22Rv1 (cell line): ENCODE data around the gene DPP6.

Source experiments
- ZFX ChIP-seq: fragments of 450-650 bp; IDR thresholded peaks from 2 replicates; pipeline ENCODE4 v1.6.1; 2017; ENCODE audit warnings: antibody characterized with exemption, borderline replicate concordance
- TF ChIP-seq, protein P1 (sequence below): fragments of 450-650 bp; IDR thresholded peaks from 2 replicates; pipeline ENCODE4 v1.5.1; 2017; ENCODE audit warnings: mild to moderate bottlenecking

DNA sequence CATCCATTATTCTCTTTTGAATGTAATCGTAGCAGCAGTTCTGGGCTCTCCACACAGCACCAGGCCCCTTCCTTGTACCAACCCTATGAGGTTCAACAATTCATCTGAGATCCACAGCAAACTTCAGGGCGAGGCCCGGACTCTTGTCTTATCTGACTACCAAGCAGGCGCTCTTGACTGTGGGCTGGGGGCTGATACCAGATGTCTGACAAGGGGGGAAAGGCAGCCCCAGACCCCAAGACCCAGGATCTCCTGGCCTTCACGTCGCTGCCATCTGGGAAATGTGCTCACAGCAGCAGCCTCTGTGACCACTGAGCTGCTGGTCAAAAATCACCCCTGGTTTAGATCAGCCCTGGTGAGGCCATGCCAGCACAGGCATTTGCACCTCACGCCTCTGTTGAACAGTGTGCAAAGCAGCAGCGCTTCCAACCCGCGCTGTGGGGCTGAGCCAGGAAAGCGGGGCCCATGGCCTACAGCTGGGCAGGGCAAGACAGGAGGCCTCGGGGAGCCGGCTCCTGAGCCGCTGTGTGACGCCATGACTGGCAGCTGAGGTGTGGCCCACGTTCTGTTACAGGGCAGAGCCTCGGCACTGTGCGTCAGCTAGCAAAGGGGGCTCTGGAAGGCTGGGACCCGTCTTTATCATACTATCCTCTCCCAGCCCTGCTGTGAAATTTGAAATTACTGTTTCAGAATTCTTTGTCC lies 806.8 kb downstream of the DPP6 start:
- TF ChIP-seq, protein P1, sequence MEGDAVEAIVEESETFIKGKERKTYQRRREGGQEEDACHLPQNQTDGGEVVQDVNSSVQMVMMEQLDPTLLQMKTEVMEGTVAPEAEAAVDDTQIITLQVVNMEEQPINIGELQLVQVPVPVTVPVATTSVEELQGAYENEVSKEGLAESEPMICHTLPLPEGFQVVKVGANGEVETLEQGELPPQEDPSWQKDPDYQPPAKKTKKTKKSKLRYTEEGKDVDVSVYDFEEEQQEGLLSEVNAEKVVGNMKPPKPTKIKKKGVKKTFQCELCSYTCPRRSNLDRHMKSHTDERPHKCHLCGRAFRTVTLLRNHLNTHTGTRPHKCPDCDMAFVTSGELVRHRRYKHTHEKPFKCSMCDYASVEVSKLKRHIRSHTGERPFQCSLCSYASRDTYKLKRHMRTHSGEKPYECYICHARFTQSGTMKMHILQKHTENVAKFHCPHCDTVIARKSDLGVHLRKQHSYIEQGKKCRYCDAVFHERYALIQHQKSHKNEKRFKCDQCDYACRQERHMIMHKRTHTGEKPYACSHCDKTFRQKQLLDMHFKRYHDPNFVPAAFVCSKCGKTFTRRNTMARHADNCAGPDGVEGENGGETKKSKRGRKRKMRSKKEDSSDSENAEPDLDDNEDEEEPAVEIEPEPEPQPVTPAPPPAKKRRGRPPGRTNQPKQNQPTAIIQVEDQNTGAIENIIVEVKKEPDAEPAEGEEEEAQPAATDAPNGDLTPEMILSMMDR, result no peak
- TF ChIP-seq ZFX, result no peak
